SK-N-SH (cell line): Measurements from ENCODE around the gene GNB5. TPM values are rescaled to one million over a fixed set of nuclear protein-coding genes. Genes with fewer than 3 reads are reported as not detected.

Experiments used
- CTCF ChIA-PET: fragments of 300-600, 350-600 bp; formaldehyde crosslinking; extraction: SDS; loops from one replicate; lab custom pipeline; 2021; lab: Yijun Ruan, JAX
- POLR2A ChIA-PET: fragments of 350-600 bp; sonication (Branson Sonifier 250); formaldehyde crosslinking; extraction: SDS; loops from one replicate; lab custom pipeline; 2020; ENCODE audit warnings: antibody characterized with exemption, inconsistent platforms; lab: Yijun Ruan, JAX
- DNase-seq: peaks from one replicate; pipeline ENCODE4 v3.0.0; 2012
- H2AFZ ChIP-seq: fragments of 200-600 bp; sonication (generic); 2 replicates; pipeline ENCODE4 v1.8.1; 2016; ENCODE audit warnings: antibody characterized with exemption, mild to moderate bottlenecking, low read depth
- H3F3A ChIP-seq: fragments of 200-600 bp; sonication (generic); replicated peaks from 2 replicates; pipeline ENCODE3; 2016; ENCODE audit warnings: antibody characterized with exemption, mild to moderate bottlenecking; ENCODE audit not compliant: insufficient read depth
- H3K27ac ChIP-seq, 2 experiments: fragments of 200-500 bp in 1 of 2; fragments of 200-600 bp in 1 of 2; sonication (Bioruptor generic) in 1 of 2; sonication (generic), shearing (Covaris generic) in 1 of 2; 2 replicates each; pipeline versions ENCODE4 v1.5.1 to v1.6.1; 2014 to 2016; ENCODE audit warnings: low read depth in 2 of 2, inconsistent platforms in 1 of 2, low read length in 1 of 2, mild to moderate bottlenecking in 1 of 2, mixed read lengths in 1 of 2
- H3K27me3 ChIP-seq: fragments of 200-600 bp; sonication (generic), shearing (Covaris generic); 2 replicates; pipeline ENCODE4 v1.6.1; 2016; ENCODE audit warnings: mixed run types; ENCODE audit not compliant: insufficient read depth
- H3K36me3 ChIP-seq, 2 experiments: fragments of 200-500 bp in 1 of 2; fragments of 200-600 bp in 1 of 2; sonication (Bioruptor generic) in 1 of 2; sonication (generic) in 1 of 2; replicated peaks in 1 of 2; 2 replicates each; pipeline versions ENCODE3 to v1.5.1; 2014 to 2016; ENCODE audit warnings: low read length in 1 of 2, mild to moderate bottlenecking in 1 of 2; ENCODE audit not compliant: insufficient read depth in 2 of 2, control insufficient read depth in 1 of 2
- H3K4me1 ChIP-seq, 2 experiments: fragments of 200-500 bp in 1 of 2; fragments of 200-600 bp in 1 of 2; sonication (Bioruptor generic) in 1 of 2; sonication (generic), shearing (Covaris generic) in 1 of 2; 2 replicates each; pipeline versions ENCODE4 v1.5.1 to v1.6.1; 2014 to 2016; ENCODE audit warnings: low read depth in 1 of 2, low read length in 1 of 2, mixed run types in 1 of 2; ENCODE audit not compliant: insufficient read depth in 2 of 2, control insufficient read depth in 1 of 2
- H3K4me2 ChIP-seq: fragments of 200-600 bp; sonication (generic), shearing (Covaris generic); 2 replicates; pipeline ENCODE4 v1.6.1; 2017; ENCODE audit warnings: mixed run types
- H3K4me3 ChIP-seq, 2 experiments: fragments of 200-500 bp in 1 of 2; fragments of 200-600 bp in 1 of 2; sonication (Bioruptor generic) in 1 of 2; sonication (generic), shearing (Covaris generic) in 1 of 2; 2 replicates each; pipeline versions ENCODE4 v1.5.1 to v1.8.1; 2014 to 2016; ENCODE audit warnings: low read depth in 2 of 2, inconsistent platforms in 1 of 2, low read length in 1 of 2, mild to moderate bottlenecking in 1 of 2, mixed read lengths in 1 of 2, moderate library complexity in 1 of 2
- H3K79me2 ChIP-seq: fragments of 200-600 bp; sonication (generic); 2 replicates; pipeline ENCODE4 v1.8.1; 2017; ENCODE audit warnings: mild to moderate bottlenecking; ENCODE audit not compliant: insufficient read depth
- H3K9ac ChIP-seq: fragments of 200-600 bp; sonication (generic); 2 replicates; pipeline ENCODE4 v1.6.1; 2017; ENCODE audit warnings: mixed run types
- H3K9me2 ChIP-seq: fragments of 200-600 bp; sonication (generic); 2 replicates; pipeline ENCODE4 v1.6.1; 2017; ENCODE audit warnings: mixed run types
- H3K9me3 ChIP-seq: fragments of 200-600 bp; sonication (generic); 2 replicates; pipeline ENCODE4 v1.6.1; 2017; ENCODE audit warnings: mixed run types, mild to moderate bottlenecking, moderate library complexity
- H4K20me1 ChIP-seq: fragments of 200-600 bp; sonication (generic); 2 replicates; pipeline ENCODE4 v1.6.1; 2017; ENCODE audit warnings: mild to moderate bottlenecking, mixed run types; ENCODE audit not compliant: insufficient read depth
- CHD2 ChIP-seq: fragments of 150-350 bp; IDR thresholded peaks from 2 replicates; pipeline ENCODE4 v1.6.1; 2018; ENCODE audit warnings: low read length; ENCODE audit not compliant: partially characterized antibody
- CTCF ChIP-seq: fragments of 200-600 bp; sonication (generic); IDR thresholded peaks from 2 replicates; pipeline ENCODE4 v1.6.1; 2017; ENCODE audit warnings: antibody characterized with exemption, mild to moderate bottlenecking, moderate library complexity
- FOSL2 ChIP-seq: IDR thresholded peaks from 2 replicates; pipeline ENCODE4 v1.4.0; 2012; ENCODE audit warnings: low read depth, mild to moderate bottlenecking, moderate library complexity, borderline replicate concordance
- FOXJ3 ChIP-seq: sonication (generic); formaldehyde crosslinking; IDR thresholded peaks from 2 replicates; pipeline ENCODE4 v1.5.1; 2020; ENCODE audit warnings: mild to moderate bottlenecking, missing genetic modification reagents
- FOXM1 ChIP-seq: IDR thresholded peaks from 2 replicates; pipeline ENCODE4 v1.4.0; 2012; ENCODE audit warnings: low read depth, mild to moderate bottlenecking
- GABPA ChIP-seq: IDR thresholded peaks from 2 replicates; pipeline ENCODE4 v1.4.0; 2012; ENCODE audit warnings: low read depth, mild to moderate bottlenecking
- GATA2 ChIP-seq: sonication (generic); formaldehyde crosslinking; IDR thresholded peaks from 2 replicates; pipeline ENCODE4 v1.5.0; 2020; ENCODE audit warnings: mild to moderate bottlenecking, missing genetic modification reagents
- IRF3 ChIP-seq: fragments of 150-350 bp; IDR thresholded peaks from 2 replicates; pipeline ENCODE4 v1.6.1; 2016; ENCODE audit warnings: mild to moderate bottlenecking, low read depth, low read length
- JUND ChIP-seq: IDR thresholded peaks from 2 replicates; pipeline ENCODE4 v1.4.0; 2012
- MAX ChIP-seq: IDR thresholded peaks from 2 replicates; pipeline ENCODE4 v1.4.0; 2012; ENCODE audit warnings: low read depth
- MXI1 ChIP-seq: IDR thresholded peaks from 2 replicates; pipeline ENCODE4 v1.6.1; 2012; ENCODE audit warnings: mild to moderate bottlenecking, low read depth, low read length, improper control_type of control experiment
- NFIC ChIP-seq: IDR thresholded peaks from 2 replicates; pipeline ENCODE4 v1.4.0; 2012; ENCODE audit warnings: borderline replicate concordance
- NRF1 ChIP-seq: IDR thresholded peaks from 2 replicates; pipeline ENCODE4 v1.6.1; 2012; ENCODE audit warnings: low read depth, mild to moderate bottlenecking, low read length
- POLR2AphosphoS5 ChIP-seq: IDR thresholded peaks from 2 replicates; pipeline ENCODE4 v1.6.1; 2012; ENCODE audit warnings: low read depth, low read length
- RAD21 ChIP-seq: IDR thresholded peaks from 2 replicates; pipeline ENCODE4 v1.6.1; 2012; ENCODE audit warnings: mild to moderate bottlenecking, low read length
- RCOR1 ChIP-seq: fragments of 150-350 bp; IDR thresholded peaks from 2 replicates; pipeline ENCODE4 v1.6.1; 2017; ENCODE audit warnings: antibody characterized with exemption, low read length
- SIN3A ChIP-seq: IDR thresholded peaks from 2 replicates; pipeline ENCODE4 v1.6.1; 2012; ENCODE audit warnings: low read depth, mild to moderate bottlenecking, low read length, moderate library complexity, borderline replicate concordance
- SMC3 ChIP-seq: IDR thresholded peaks from 2 replicates; pipeline ENCODE4 v1.6.1; 2012; ENCODE audit warnings: low read depth, low read length, improper control_type of control experiment
- USF1 ChIP-seq: IDR thresholded peaks from 2 replicates; pipeline ENCODE4 v1.4.0; 2012; ENCODE audit warnings: low read depth, borderline replicate concordance
- ZBTB33 ChIP-seq: IDR thresholded peaks from 2 replicates; pipeline ENCODE4 v1.4.0; 2012; ENCODE audit warnings: low read depth, borderline replicate concordance
- WGBS: methylation state at CpG from one replicate; pipeline ENCODE4 v1.1.6; 2017; ENCODE audit warnings: low lambda C conversion rate; 5-methylcytosine and 5-hydroxymethylcytosine counted together
- polyA plus RNA-seq, 3 experiments: library from polyadenylated mRNA; depleted of rRNA; stranded (reverse); fragments of >200 nt; gene quantifications; 2 replicates each; pipeline ENCODE4 v1.2.3, GENCODE V29; 2012

Gene GNB5
- polyA plus RNA-seq, 1 of the 3 experiments (the other 2 are of a cell fraction), result 73.7 TPM

- no peak for DNase-seq
- Histone ChIP-seq H3K9me2 (no peaks in the 10 kb centered on the region), H3K9me3 (peaks cover 21% of the 10 kb centered on the region; the same call in 1 of the 2 replicates), H3K4me1 (no peaks in the 10 kb centered on the region; a peak in 2 of 4 replicates), H3K27ac (no peak overlapping the region), H3K79me2 (no peaks in the 10 kb centered on the region), H3K36me3 (no peaks in the 10 kb centered on the region), H3K4me3 (no peak overlapping the region)
- TF ChIP-seq POLR2AphosphoS5 (no peak), FOXM1 (no peak), FOXJ3 (CRISPR knock-in tag) (no peak), GATA2 (CRISPR knock-in tag) (no peak), FOSL2 (no peak), NRF1 (no peak), RCOR1 (no peak), GABPA (no peak), IRF3 (no peak), MXI1 (no peak), SIN3A (no peak), ZBTB33 (no peak), NFIC (no peak), CHD2 (no peak), RAD21 (no peak), JUND (no peak), CTCF (no peak), MAX (no peak), USF1 (no peak), SMC3 (no peak)
- TF ChIP-seq, all 33 proteins: peak for 0
- WGBS, result 57% methylated on average over 5 of the region's 5 CpGs
- Histone ChIP-seq H3F3A (peaks cover 9% of the 10 kb centered on the region), H4K20me1 (no peaks in the 10 kb centered on the region), H2AFZ (no peak overlapping the region), H3K4me2 (no peak overlapping the region), H3K27me3 (no peaks in the 10 kb centered on the region), H3K9ac (no peak overlapping the region)
- CTCF ChIA-PET, result no interaction called here
- POLR2A ChIA-PET, result no interaction called here
Observed at GRCh38 chr15:52086011-52086786, 105.0 kb downstream of the GNB5 start.
